ENCODE measurements around the gene ZFP57.

ZFP57 gene

GRCh38 chr6:29655658-29656057, 25.3 kb downstream of the ZFP57 start:
- DNase-seq (ENCODE audit: low read depth in 2 of 2) = no peak

DNA sequence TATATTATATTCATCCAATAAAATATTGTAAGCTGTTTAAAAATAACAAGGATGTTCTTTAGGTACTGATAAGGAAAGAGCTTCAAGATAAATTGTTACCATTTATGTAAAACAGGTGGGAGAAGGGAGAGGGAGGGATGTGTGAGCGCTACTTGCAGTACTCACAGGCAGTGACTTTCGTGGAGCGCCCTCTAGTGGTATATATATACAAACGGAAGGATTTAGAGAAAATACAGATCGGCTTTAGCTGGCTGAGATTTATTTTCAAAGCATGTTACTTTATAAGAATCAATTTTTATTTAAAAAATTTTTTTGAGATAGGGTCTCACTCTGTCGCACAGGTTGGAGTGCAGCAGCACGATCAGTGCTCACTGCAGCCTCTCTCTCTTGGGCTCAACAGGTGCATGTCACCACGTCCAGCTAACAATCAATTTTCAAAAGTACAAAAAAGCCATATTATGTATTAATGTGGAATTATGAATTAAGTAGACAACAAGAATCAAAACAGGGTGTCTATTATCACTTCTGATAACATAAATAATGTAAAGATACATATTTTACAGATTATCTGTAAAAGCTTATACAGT, 27.4 kb downstream of the ZFP57 start:
- DNase-seq (ENCODE audit: low read depth in 2 of 2) = no peak

GRCh38 chr6:29652198-29652584, 28.8 kb downstream of the ZFP57 start:
- no peak for DNase-seq (ENCODE audit: low read depth in 2 of 2)

DNA sequence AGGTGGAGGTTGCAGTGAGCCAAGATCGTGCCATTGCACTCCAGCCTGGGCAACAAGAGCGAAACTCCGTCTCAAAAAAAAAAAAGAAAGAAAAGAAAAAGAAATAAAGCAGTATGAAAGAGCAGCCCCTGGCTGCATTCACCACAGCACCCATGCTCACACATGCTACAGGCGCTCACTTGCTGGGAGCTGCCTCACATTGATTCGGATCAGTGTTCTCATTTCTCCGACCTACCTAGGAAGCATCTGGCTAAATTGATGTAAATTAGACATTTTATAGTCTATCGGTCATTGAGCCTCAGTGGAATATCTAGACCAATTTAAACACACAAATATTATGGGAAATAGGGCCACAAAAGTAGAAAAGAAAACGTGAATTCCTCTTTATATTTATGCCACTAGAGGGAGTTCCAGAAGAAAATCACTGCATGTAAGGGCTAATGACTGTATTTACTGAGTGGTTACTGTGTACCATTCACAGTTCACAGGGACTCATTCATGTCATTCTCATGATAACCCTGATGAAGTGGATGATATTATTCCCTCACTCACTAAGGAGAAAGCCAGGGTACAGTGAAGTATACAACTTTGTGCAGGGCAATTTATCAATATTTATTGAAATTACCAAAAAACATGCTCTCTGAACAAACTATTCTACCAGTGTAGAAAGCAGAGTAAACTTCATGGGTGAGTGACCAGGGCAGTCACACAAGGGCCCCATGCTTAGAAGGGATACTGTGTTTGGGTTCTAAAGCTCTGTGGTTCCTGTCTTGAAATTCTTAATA, 29.3 kb downstream of the ZFP57 start:
- DNase-seq (ENCODE audit: low read depth in 2 of 2) = no peak

- DNase-seq (ENCODE audit: low read depth in 2 of 2) = peak; percentile 97
Observed at GRCh38 chr6:29649701-29650673, 31.0 kb downstream of the ZFP57 start.

- DNase-seq (ENCODE audit: low read depth in 2 of 2) = no peak
Observed at GRCh38 chr6:29647927-29648642, 32.9 kb downstream of the ZFP57 start.

DNA sequence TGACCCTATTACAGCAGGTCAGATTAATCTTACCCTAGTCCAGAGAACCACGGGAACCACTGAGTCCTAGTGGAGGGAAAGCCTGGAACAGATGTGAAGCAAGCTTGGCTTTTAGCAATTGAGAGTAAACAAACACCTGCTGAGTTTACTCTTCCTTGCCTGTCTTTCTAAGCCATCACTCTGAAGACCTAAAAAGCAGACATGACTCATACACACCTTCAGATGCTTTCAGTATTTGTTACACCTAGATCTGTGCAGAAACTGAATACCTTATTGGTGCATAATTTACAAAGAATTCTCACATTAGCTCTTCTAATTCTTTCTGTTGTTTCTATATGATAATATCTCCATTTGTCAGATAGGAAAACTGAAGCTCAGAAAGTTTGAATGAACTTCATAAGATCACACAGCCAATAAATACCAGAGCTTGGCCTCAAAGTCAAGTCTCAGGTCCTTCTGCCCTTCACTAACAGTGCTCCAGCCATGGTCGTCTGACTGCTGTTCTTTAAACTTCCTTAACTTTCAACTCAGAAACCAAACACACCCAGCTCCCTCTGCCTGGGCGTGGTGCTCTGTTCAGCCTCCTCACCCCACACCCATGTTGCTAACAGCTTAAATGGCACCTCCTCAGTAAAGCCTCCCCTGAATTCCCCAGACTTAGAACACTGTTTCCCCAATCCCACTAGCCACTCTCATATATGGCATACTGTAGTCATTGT, 39.4 kb downstream of the ZFP57 start:
- DNase-seq (ENCODE audit: low read depth in 2 of 2) = no peak

- DNase-seq (ENCODE audit: low read depth in 2 of 2) = no peak
Observed at GRCh38 chr6:29637247-29637646, 43.7 kb downstream of the ZFP57 start.

- no peak for DNase-seq (ENCODE audit: low read depth in 2 of 2)
Observed at GRCh38 chr6:29633534-29633905, 47.4 kb downstream of the ZFP57 start.

- DNase-seq (ENCODE audit: low read depth in 2 of 2) = peak; percentile 29 to 34
Observed at GRCh38 chr6:29632789-29633533, 48.0 kb downstream of the ZFP57 start, which contains the start of gene GABBR1. Gene GABBR1 (minus strand): TSS chr6:29633183. CDS start chr6:29632385, 798 bp downstream.

- peak; percentile 36 to 44 for DNase-seq (ENCODE audit: low read depth in 2 of 2)
Observed at GRCh38 chr6:29631860-29632731, 48.9 kb downstream of the ZFP57 start.

DNA sequence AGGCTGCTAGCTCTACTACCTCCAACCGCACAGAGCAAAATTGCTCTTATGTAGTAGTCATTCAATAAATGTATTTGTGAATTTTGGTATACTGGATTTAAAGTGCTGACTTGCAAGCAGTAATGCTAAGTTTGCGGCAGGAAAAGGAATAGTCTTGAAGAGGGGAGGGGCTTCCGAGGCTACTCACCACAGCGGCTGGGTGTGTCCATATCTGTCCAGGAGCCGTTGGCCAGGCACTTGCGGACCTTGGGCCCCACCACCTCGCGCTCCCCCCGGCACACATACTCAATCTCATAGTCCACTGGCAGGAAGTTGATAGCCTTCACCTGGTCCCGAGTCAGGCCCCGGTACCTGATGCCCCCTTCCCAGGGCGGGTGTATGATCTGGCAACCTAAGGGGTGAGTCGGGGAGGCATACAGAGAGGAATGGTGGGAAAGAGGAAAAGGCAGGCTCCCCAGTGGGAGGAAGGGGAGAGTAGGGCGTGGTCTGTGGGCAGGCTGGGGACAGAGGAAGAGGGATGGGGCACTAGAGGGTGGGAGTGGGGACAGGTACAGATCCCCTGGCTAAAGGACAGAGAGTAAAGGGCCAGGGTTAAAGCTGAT, 49.6 kb downstream of the ZFP57 start:
- DNase-seq (ENCODE audit: low read depth in 2 of 2) = no peak

GRCh38 chr6:29630315-29630714, 50.6 kb downstream of the ZFP57 start:
- DNase-seq (ENCODE audit: low read depth in 2 of 2) = no peak

GRCh38 chr6:29629571-29629970, 51.4 kb downstream of the ZFP57 start:
- no peak for DNase-seq (ENCODE audit: low read depth in 2 of 2)

- no peak for DNase-seq (ENCODE audit: low read depth in 2 of 2)
Observed at GRCh38 chr6:29628419-29629281, 52.3 kb downstream of the ZFP57 start.

DNA sequence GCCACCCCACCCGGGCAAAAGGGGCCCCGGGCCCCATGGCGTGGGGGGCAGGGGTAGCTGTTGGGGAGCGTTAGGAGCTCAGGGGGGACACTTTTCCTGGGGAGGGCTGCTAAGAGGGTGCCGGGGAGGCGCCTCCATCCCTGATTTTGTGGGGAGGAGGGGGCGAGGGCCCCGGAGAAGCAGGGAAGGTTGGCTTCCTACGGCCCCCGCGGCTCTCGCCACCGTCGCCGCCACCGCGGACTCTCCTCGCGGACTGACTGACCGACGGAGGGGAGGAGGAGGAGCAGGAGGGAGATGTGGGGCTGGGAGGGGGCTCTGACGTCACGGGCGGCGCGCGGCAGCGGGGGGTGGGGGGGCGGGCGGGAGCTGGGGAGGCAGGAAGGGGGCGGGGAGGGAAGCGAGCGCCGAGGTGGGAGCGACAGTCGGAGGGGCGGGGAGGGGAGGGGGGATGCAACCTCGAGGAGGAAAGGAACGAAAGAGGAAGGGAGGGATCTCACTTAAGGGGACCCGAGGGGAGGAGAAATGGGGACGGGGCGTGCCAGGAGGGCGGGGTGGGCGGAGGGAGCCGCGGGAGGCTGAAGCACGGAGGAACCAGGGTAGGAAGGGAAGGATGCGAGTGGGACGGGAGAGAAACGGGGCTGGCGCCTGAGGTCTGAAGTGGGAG, 53.1 kb downstream of the ZFP57 start:
- peak in 1 of 2 donors; percentile 28 for DNase-seq (ENCODE audit: low read depth in 2 of 2)

Data from activated CD8-positive, alpha-beta memory T cell treated with anti-CD3 and anti-CD28 coated beads for 4 hours (primary cell).